Measurements from ENCODE around the gene FER1L5.

The FER1L5 gene

DNA sequence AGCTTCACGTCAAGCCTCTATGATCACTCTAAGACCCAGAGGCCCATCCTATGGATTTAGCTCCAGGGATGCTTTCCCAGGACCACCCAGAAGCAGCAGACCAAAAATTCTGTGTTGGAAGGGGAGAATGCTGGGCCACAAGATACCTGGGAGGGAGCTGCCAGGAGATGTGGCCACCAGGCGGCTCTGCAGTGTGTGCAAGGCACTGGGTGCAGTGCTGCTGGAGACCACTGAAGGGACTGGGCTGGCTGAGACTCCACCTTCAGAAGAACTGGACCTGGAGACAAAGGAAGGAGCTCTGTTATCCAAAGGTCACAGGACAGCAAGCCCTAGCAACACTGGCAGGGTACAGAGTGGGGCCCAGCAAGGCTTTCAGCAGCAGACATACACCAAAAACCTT lies 38.5 kb upstream of the FER1L5 start:
- Histone ChIP-seq H3K9ac (ENCODE audit: low read length) (no peak overlapping the region), H3K36me3 (replicated peaks; ENCODE audit: insufficient read depth, low read length) (peaks cover 4% of the 10 kb centered on the region; the same call in 1 of the 2 replicates)

DNA sequence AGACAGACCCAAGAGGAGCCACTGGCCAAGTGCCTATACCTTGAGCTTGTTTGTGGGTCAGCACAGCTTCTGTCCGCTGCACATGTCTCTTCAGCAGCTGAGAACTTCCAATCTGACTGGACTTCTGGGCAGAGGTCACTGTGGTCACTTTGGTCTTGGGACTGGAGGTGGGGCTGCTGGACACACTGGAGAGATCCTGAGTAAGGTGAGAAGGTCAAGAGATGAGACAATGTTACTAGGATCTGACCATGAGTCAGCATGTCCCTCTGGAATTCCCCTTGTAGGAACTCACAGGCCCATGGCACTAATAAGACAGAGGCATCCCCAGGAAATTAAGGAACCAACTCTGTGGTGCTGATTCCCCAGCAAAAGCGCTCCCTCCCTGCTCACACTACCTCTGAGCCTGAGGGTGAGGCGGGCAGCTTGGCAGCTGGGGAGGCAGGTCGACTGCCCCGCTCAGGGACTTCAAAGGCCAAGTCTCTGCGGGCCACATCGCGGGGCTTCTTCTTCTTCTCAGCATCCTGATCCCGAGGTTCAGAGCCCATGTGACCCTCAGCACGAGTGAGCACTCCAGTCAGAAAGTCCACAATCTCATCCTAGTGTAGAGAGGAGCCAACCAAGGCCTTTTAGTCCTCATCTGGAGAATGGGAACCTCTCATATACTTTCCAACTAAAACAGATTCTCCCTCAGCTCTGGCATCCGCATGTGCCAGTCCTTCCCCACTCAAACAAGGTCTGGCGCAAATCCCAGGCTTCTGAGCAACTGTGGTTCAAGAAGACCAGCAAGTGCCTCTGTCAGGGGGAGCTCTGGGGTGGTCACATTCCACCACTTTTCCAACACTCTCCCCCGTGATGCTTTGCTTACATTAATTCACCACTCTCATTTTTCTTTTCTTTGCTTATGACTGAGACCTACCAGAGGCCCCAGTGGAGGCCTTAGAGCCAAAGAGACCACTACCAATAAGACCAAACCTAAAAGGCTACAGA lies 33.8 kb upstream of the FER1L5 start:
- Histone ChIP-seq H3K4me3 (ENCODE audit: low read length) (no peak overlapping the region), H2AFZ (ENCODE audit: low read length) (no peak overlapping the region), H3K79me2 (ENCODE audit: low read length) (no peaks in the 10 kb centered on the region), H3K4me1 (ENCODE audit: low read length) (no peaks in the 10 kb centered on the region), H3K4me2 (ENCODE audit: low read depth, low read length) (no peak overlapping the region), H3K9me2 (replicated peaks; ENCODE audit: insufficient read depth, low read length) (no peaks in the 10 kb centered on the region), H3K9me3 (replicated peaks; ENCODE audit: insufficient read depth, low read length) (no peaks in the 10 kb centered on the region), H4K20me1 (ENCODE audit: insufficient read depth, low read length) (no peaks in the 10 kb centered on the region), H3F3A (ENCODE audit: insufficient read depth, low read length) (no peaks in the 10 kb centered on the region), H3K36me3 (replicated peaks; ENCODE audit: insufficient read depth, low read length) (peaks cover 4% of the 10 kb centered on the region; the same call in 1 of the 2 replicates), H3K27me3 (replicated peaks; ENCODE audit: insufficient read depth, low read length) (no peaks in the 10 kb centered on the region), H3K27ac (ENCODE audit: low read length) (no peak overlapping the region), H3K9ac (ENCODE audit: low read length) (no peak overlapping the region)
- no peak for TF ChIP-seq EZH2 (optimal IDR thresholded peaks at IDR 0.05; ENCODE audit: low read depth, low read length)
- TF ChIP-seq EZH2phosphoT487 (IDR thresholded peaks at IDR 0.05; ENCODE audit: low read length), result no peak
- TF ChIP-seq, protein P1, sequence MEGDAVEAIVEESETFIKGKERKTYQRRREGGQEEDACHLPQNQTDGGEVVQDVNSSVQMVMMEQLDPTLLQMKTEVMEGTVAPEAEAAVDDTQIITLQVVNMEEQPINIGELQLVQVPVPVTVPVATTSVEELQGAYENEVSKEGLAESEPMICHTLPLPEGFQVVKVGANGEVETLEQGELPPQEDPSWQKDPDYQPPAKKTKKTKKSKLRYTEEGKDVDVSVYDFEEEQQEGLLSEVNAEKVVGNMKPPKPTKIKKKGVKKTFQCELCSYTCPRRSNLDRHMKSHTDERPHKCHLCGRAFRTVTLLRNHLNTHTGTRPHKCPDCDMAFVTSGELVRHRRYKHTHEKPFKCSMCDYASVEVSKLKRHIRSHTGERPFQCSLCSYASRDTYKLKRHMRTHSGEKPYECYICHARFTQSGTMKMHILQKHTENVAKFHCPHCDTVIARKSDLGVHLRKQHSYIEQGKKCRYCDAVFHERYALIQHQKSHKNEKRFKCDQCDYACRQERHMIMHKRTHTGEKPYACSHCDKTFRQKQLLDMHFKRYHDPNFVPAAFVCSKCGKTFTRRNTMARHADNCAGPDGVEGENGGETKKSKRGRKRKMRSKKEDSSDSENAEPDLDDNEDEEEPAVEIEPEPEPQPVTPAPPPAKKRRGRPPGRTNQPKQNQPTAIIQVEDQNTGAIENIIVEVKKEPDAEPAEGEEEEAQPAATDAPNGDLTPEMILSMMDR (IDR thresholded peaks at IDR 0.05; ENCODE audit: low read length), result no peak
- DNase-seq, result no peak

More for the DNA sequence above, 38.5 kb upstream of the FER1L5 start:
- Histone ChIP-seq H4K20me1 (ENCODE audit: insufficient read depth, low read length) (no peaks in the 10 kb centered on the region), H3K27ac (ENCODE audit: low read length) (no peak overlapping the region), H3K9me3 (replicated peaks; ENCODE audit: insufficient read depth, low read length) (no peaks in the 10 kb centered on the region), H2AFZ (ENCODE audit: low read length) (no peak overlapping the region), H3K4me1 (ENCODE audit: low read length) (no peaks in the 10 kb centered on the region), H3K9me2 (replicated peaks; ENCODE audit: insufficient read depth, low read length) (no peaks in the 10 kb centered on the region), H3K27me3 (replicated peaks; ENCODE audit: insufficient read depth, low read length) (no peaks in the 10 kb centered on the region), H3K4me3 (ENCODE audit: low read length) (no peak overlapping the region), H3K4me2 (ENCODE audit: low read depth, low read length) (no peak overlapping the region), H3F3A (ENCODE audit: insufficient read depth, low read length) (no peaks in the 10 kb centered on the region), H3K79me2 (ENCODE audit: low read length) (no peaks in the 10 kb centered on the region)
- no peak for DNase-seq
- TF ChIP-seq, protein P1 (IDR thresholded peaks at IDR 0.05; ENCODE audit: low read length), result 0 out of 2 replicates have a peak, but pooled peaks have one; percentile 3
- TF ChIP-seq EZH2 (optimal IDR thresholded peaks at IDR 0.05; ENCODE audit: low read depth, low read length), result no peak

DNA sequence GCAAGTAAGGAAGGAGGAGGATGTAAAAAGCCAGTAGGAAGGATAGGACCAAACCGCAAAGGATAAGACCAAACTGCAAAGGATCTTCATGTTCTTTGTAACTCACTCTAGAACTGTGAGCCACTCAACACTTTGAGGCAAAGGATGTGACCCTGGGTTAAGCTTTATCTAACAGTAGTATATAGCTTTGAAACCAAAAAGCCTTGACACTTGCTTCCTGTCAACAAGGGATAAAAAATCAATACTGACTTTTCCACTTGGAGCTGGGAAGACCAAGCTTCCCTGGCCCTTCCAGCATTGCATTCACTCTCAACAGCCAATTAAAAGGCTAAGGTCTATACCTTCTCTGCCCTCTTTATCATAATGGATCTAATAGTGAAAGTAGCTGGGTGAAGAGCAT lies 26.4 kb upstream of the FER1L5 start:
- H3K9me3 ChIP-seq (replicated peaks; ENCODE audit: insufficient read depth, low read length), result no peaks in the 10 kb centered on the region
- no peaks in the 10 kb centered on the region for H4K20me1 ChIP-seq (ENCODE audit: insufficient read depth, low read length)
- H3K27me3 ChIP-seq (replicated peaks; ENCODE audit: insufficient read depth, low read length), result no peaks in the 10 kb centered on the region
- no peak for TF ChIP-seq EZH2 (optimal IDR thresholded peaks at IDR 0.05; ENCODE audit: low read depth, low read length)
- peaks cover 10% of the 10 kb centered on the region for H3K79me2 ChIP-seq (ENCODE audit: low read length)
- H3K4me1 ChIP-seq (ENCODE audit: low read length), result 0 out of 2 replicates have a peak, but pooled peaks cover 6% of the 10 kb centered on the region
- H3K4me3 ChIP-seq (ENCODE audit: low read length), result no peak overlapping the region
- peaks cover 3% of the 10 kb centered on the region for H3K36me3 ChIP-seq (replicated peaks; ENCODE audit: insufficient read depth, low read length)
- DNase-seq, result no peak
- no peak overlapping the region for H3K4me2 ChIP-seq (ENCODE audit: low read depth, low read length)
- H2AFZ ChIP-seq (ENCODE audit: low read length), result no peak overlapping the region
- no peaks in the 10 kb centered on the region; the same call in 1 of the 2 replicates for H3F3A ChIP-seq (ENCODE audit: insufficient read depth, low read length)
- H3K27ac ChIP-seq (ENCODE audit: low read length), result no peak overlapping the region
- H3K9ac ChIP-seq (ENCODE audit: low read length), result no peak overlapping the region
- H3K9me2 ChIP-seq (replicated peaks; ENCODE audit: insufficient read depth, low read length), result no peaks in the 10 kb centered on the region
